ENCODE results near the gene MEPCE. TPM values are rescaled to one million over a fixed set of nuclear protein-coding genes. Genes with fewer than 3 reads are reported as not detected.
"Not testable (repeated sequence)": the region's sequence is repeated elsewhere in the genome, so short reads cannot be mapped to it uniquely, and the experiment has no call there.

MEPCE gene
- total RNA-seq, 4 donors from 2014 or later = 27.9 to 34.2 (median 30.8) TPM

DNA sequence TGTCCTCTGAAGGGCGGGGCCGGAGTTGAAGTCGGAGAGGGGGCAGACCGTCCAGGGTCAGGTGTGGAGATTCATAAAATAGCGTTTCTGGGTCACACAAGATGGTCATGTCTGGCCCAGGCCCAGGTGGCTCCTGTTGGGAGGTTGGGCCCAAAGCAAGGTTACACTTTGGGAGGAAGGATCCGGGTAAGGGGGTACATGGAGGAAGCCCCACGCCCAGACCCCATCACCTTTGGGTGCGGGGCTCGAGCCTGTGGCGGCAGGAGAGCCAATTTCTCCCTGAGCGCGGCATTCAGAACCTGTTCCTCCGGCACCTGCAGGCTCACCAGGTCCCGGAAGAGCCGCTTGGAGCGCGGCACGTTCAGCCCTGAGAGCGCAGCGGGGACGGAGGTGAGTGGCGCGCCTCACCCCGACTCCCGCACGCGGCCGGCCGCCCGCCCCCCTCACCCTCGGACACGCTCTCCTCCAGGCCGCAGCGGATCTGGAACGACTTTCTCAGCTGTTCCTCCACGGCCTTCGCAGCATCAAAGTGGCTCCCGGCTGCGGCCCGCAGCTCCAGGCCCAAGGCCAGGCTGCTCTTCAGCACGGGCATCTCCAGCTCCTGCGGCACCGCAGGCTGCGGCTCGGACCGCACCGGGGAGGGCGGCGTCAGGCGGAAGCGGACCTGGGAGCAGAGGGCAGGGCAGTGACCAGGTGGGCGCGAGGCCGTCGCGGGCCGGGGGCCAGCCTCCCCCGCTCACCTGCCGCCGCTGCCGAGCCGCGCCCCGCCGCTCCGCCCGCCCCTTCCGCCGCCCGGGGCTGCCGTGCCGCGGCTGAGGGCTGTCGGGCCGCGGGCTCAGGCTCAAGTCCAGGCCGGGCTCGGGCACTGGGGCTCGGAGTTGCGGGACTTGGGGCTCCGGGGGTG is 6.0 kb downstream of the MEPCE start:
- H3K4me3 ChIP-seq = peak overlapping the region; percentile 88 to 92
- peaks cover 0 to 60% (median 31%) of the 10 kb centered on the region in 3 donors for H3K4me1 ChIP-seq
- WGBS, 2 donors (ENCODE audit: low coverage in 1 of 2) = 17% methylated on average over 6 of the region's 81 CpGs; no CpG with 5 or more reads in 1 of the 2 donors
- no peaks in the 10 kb centered on the region for H3K27me3 ChIP-seq
- TF ChIP-seq POLR2AphosphoS5 (IDR thresholded peaks at IDR 0.05) = peak; percentile 26
- peak in 1 of 2 donors; percentile 17 for TF ChIP-seq POLR2A (IDR thresholded peaks at IDR 0.05)
- no peak for TF ChIP-seq CTCF (IDR thresholded peaks at IDR 0.05)
- TF ChIP-seq EP300 (IDR thresholded peaks at IDR 0.05) = no peak
- ATAC-seq = peak; percentile 52
- peak overlapping the region; percentile 85 to 99 (median 94) for H3K27ac ChIP-seq
- H3K36me3 ChIP-seq = peaks cover 0 to 39% of the 10 kb centered on the region in 2 donors
- H3K9me3 ChIP-seq = no peaks in the 10 kb centered on the region

DNA sequence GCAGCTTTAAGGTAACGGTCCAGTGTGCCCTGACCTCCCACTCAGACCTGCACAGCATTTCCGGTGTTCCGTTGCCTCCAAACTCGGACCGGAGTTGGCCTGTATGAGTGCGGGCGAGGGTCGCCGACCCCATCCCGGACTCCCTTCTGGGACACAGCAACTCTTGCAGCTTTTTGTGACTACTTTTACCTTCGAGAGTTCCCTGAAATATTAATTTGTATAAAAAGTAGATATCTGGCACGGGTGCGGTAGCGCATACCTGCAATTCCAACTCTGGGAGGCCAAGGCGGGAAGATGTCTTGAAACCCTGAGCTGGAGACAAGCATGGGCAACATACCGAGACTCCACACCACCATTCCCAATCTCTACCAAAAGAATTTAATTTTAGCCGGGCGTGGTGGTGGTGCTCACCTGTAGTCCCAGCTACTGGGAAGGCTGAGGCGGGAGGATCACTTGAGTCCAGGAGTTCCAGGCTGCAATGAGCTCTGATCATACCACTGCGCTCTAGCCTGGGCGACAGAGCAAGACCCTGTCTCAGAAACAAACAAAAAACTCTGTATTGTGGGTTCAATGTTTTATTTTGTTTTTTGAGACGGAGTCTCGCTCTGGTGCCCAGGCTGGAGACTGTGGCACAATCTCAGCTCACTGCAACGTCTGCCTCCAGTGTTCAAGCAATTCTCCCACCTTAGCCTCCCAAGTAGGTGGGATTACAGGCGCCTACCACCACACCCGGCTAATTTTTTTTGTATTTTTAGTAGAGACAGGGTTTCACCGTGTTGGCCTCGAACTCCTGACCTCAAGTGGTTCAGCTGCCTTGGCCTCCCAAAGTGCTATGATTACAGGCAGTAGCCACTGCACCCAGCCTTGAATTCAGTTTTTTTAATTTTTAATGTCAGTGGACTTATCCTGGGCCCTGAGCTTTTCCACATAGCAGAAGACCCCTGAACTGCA is 7.8 kb downstream of the MEPCE start:
- H3K4me3 ChIP-seq = peak overlapping the region in 1 of 2 donors; percentile 92
- WGBS, 2 donors (ENCODE audit: low coverage in 1 of 2) = 60 to 77% methylated on average over 1 to 12 of the region's 28 CpGs
- H3K9me3 ChIP-seq = no peaks in the 10 kb centered on the region
- TF ChIP-seq POLR2AphosphoS5 (IDR thresholded peaks at IDR 0.05) (no peak), POLR2A (IDR thresholded peaks at IDR 0.05) (no peak), CTCF (IDR thresholded peaks at IDR 0.05) (no peak), EP300 (IDR thresholded peaks at IDR 0.05) (no peak)
- peaks cover 0 to 25% of the 10 kb centered on the region in 2 donors for H3K36me3 ChIP-seq
- no peak for ATAC-seq
- H3K27ac ChIP-seq = peak overlapping the region in 3 of 4 donors; percentile 92 to 99 (median 96)
- no peaks in the 10 kb centered on the region for H3K27me3 ChIP-seq
- H3K4me1 ChIP-seq = peaks cover 0 to 42% (median 16%) of the 10 kb centered on the region in 3 donors

DNA sequence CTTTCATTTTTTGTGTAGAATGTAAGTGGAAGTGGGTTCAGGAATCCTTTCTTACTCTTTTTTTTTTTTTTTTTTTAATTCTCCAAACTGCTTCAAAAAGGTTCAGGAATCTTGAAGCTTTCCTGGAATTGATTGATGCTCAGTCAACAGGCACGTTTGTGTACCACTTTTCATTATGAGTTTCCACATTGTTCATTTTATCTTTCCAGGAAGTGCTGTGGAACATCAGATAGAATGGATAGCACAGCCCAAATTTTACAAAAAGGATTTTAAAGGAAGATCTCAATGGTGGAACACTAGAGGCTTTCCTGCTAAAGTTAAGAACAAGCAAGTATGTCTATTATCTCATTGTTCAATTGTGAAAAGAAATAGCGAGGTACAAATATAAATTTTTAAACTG is 8.5 kb downstream of the MEPCE start:
- 46 to 51% methylated on average over 2 of the region's 2 CpGs for WGBS, 2 donors (ENCODE audit: low coverage in 1 of 2)
- Histone ChIP-seq H3K27me3 (no peaks in the 10 kb centered on the region), H3K36me3 (peaks cover 0 to 17% of the 10 kb centered on the region in 2 donors), H3K4me3 (no peak overlapping the region), H3K27ac (no peak overlapping the region), H3K9me3 (no peaks in the 10 kb centered on the region), H3K4me1 (peaks cover 0 to 35% (median 10%) of the 10 kb centered on the region in 3 donors)
- ATAC-seq = no peak
- TF ChIP-seq EP300 (IDR thresholded peaks at IDR 0.05) (no peak), CTCF (IDR thresholded peaks at IDR 0.05) (no peak), POLR2A (IDR thresholded peaks at IDR 0.05) (no peak), POLR2AphosphoS5 (IDR thresholded peaks at IDR 0.05) (no peak)

DNA sequence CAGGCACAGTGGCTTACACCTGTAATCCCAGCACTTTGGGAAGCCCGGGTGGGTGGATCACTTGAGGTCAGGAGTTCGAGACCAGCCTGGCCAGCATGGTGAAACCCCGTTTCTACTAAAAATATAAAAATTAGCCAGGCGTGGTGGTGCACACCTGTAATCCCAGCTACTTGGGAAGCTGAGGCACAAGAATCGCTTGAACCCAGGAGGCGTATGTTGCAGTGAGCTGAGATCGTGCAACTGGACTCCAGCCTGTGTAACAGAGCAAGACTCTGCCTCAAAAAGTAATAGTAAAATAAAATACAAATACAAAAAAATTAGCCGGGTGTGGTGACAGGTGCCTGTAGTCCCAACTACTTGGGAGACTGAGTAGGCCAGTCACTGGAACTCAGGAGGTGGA is 9.1 kb downstream of the MEPCE start:
- H3K4me1 ChIP-seq = peaks cover 0 to 29% (median 10%) of the 10 kb centered on the region in 3 donors
- 90 to 100% methylated on average over 3 to 8 of the region's 8 CpGs for WGBS, 2 donors (ENCODE audit: low coverage in 1 of 2)
- ATAC-seq, H3K27me3 ChIP-seq, H3K4me3 ChIP-seq, H3K27ac ChIP-seq, H3K9me3 ChIP-seq: not testable (repeated sequence)
- H3K36me3 ChIP-seq = peaks cover 0 to 12% of the 10 kb centered on the region in 2 donors

DNA sequence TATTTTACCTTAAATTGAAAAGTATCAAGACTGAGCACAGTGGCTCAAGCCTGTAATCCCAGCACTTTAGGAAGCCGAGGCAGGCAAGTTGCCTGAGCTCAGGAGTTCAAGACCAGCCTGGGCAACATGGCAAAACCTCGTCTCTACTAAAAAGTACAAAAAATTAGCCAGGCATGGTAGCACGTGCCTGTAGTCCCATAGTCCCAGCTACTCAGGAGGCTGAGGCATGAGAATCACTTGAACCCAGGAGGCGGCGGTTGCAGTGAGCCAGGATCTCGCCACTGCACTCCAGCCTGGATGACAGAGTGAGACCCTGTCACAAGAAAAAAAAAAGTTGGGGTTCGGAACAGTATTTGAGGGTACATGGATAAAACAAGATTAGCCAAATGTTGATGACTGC is 9.6 kb downstream of the MEPCE start:
- H3K27me3 ChIP-seq, H3K4me3 ChIP-seq, ATAC-seq, H3K36me3 ChIP-seq, H3K9me3 ChIP-seq, H3K27ac ChIP-seq: not testable (repeated sequence)
- peaks cover 0 to 28% (median 10%) of the 10 kb centered on the region in 3 donors for H3K4me1 ChIP-seq
- WGBS, 2 donors (ENCODE audit: low coverage in 1 of 2) = 80 to 92% methylated on average over 2 to 7 of the region's 7 CpGs

Data from gastroesophageal sphincter (tissue), 4 donors.